SK-N-SH (cell line): ENCODE data around the gene SUGT1. TPM values are rescaled to one million over a fixed set of nuclear protein-coding genes. Genes with fewer than 3 reads are reported as not detected.
"Not testable (repeated sequence)": the region's sequence is repeated elsewhere in the genome, so short reads cannot be mapped to it uniquely, and the experiment has no call there.

ENCODE experiments used
- CTCF ChIA-PET: fragments of 300-600, 350-600 bp; formaldehyde crosslinking; extraction: SDS; loops from one replicate; lab custom pipeline; 2021; lab: Yijun Ruan, JAX
- POLR2A ChIA-PET: fragments of 350-600 bp; sonication (Branson Sonifier 250); formaldehyde crosslinking; extraction: SDS; loops from one replicate; lab custom pipeline; 2020; ENCODE audit warnings: antibody characterized with exemption, inconsistent platforms; lab: Yijun Ruan, JAX
- DNase-seq: peaks from one replicate; pipeline ENCODE4 v3.0.0; 2012
- H2AFZ ChIP-seq: fragments of 200-600 bp; sonication (generic); 2 replicates; pipeline ENCODE4 v1.8.1; 2016; ENCODE audit warnings: antibody characterized with exemption, mild to moderate bottlenecking, low read depth
- H3F3A ChIP-seq: fragments of 200-600 bp; sonication (generic); replicated peaks from 2 replicates; pipeline ENCODE3; 2016; ENCODE audit warnings: antibody characterized with exemption, mild to moderate bottlenecking; ENCODE audit not compliant: insufficient read depth
- H3K27ac ChIP-seq, 2 experiments: fragments of 200-500 bp in 1 of 2; fragments of 200-600 bp in 1 of 2; sonication (Bioruptor generic) in 1 of 2; sonication (generic), shearing (Covaris generic) in 1 of 2; 2 replicates each; pipeline versions ENCODE4 v1.5.1 to v1.6.1; 2014 to 2016; ENCODE audit warnings: low read depth in 2 of 2, inconsistent platforms in 1 of 2, low read length in 1 of 2, mild to moderate bottlenecking in 1 of 2, mixed read lengths in 1 of 2
- H3K27me3 ChIP-seq: fragments of 200-600 bp; sonication (generic), shearing (Covaris generic); 2 replicates; pipeline ENCODE4 v1.6.1; 2016; ENCODE audit warnings: mixed run types; ENCODE audit not compliant: insufficient read depth
- H3K36me3 ChIP-seq, 2 experiments: fragments of 200-500 bp in 1 of 2; fragments of 200-600 bp in 1 of 2; sonication (Bioruptor generic) in 1 of 2; sonication (generic) in 1 of 2; replicated peaks in 1 of 2; 2 replicates each; pipeline versions ENCODE3 to v1.5.1; 2014 to 2016; ENCODE audit warnings: low read length in 1 of 2, mild to moderate bottlenecking in 1 of 2; ENCODE audit not compliant: insufficient read depth in 2 of 2, control insufficient read depth in 1 of 2
- H3K4me1 ChIP-seq, 2 experiments: fragments of 200-500 bp in 1 of 2; fragments of 200-600 bp in 1 of 2; sonication (Bioruptor generic) in 1 of 2; sonication (generic), shearing (Covaris generic) in 1 of 2; 2 replicates each; pipeline versions ENCODE4 v1.5.1 to v1.6.1; 2014 to 2016; ENCODE audit warnings: low read depth in 1 of 2, low read length in 1 of 2, mixed run types in 1 of 2; ENCODE audit not compliant: insufficient read depth in 2 of 2, control insufficient read depth in 1 of 2
- H3K4me2 ChIP-seq: fragments of 200-600 bp; sonication (generic), shearing (Covaris generic); 2 replicates; pipeline ENCODE4 v1.6.1; 2017; ENCODE audit warnings: mixed run types
- H3K4me3 ChIP-seq, 2 experiments: fragments of 200-500 bp in 1 of 2; fragments of 200-600 bp in 1 of 2; sonication (Bioruptor generic) in 1 of 2; sonication (generic), shearing (Covaris generic) in 1 of 2; 2 replicates each; pipeline versions ENCODE4 v1.5.1 to v1.8.1; 2014 to 2016; ENCODE audit warnings: low read depth in 2 of 2, inconsistent platforms in 1 of 2, low read length in 1 of 2, mild to moderate bottlenecking in 1 of 2, mixed read lengths in 1 of 2, moderate library complexity in 1 of 2
- H3K79me2 ChIP-seq: fragments of 200-600 bp; sonication (generic); 2 replicates; pipeline ENCODE4 v1.8.1; 2017; ENCODE audit warnings: mild to moderate bottlenecking; ENCODE audit not compliant: insufficient read depth
- H3K9ac ChIP-seq: fragments of 200-600 bp; sonication (generic); 2 replicates; pipeline ENCODE4 v1.6.1; 2017; ENCODE audit warnings: mixed run types
- H3K9me2 ChIP-seq: fragments of 200-600 bp; sonication (generic); 2 replicates; pipeline ENCODE4 v1.6.1; 2017; ENCODE audit warnings: mixed run types
- H3K9me3 ChIP-seq: fragments of 200-600 bp; sonication (generic); 2 replicates; pipeline ENCODE4 v1.6.1; 2017; ENCODE audit warnings: mixed run types, mild to moderate bottlenecking, moderate library complexity
- H4K20me1 ChIP-seq: fragments of 200-600 bp; sonication (generic); 2 replicates; pipeline ENCODE4 v1.6.1; 2017; ENCODE audit warnings: mild to moderate bottlenecking, mixed run types; ENCODE audit not compliant: insufficient read depth
- CHD2 ChIP-seq: fragments of 150-350 bp; IDR thresholded peaks from 2 replicates; pipeline ENCODE4 v1.6.1; 2018; ENCODE audit warnings: low read length; ENCODE audit not compliant: partially characterized antibody
- GABPA ChIP-seq: IDR thresholded peaks from 2 replicates; pipeline ENCODE4 v1.4.0; 2012; ENCODE audit warnings: low read depth, mild to moderate bottlenecking
- GATA2 ChIP-seq: sonication (generic); formaldehyde crosslinking; IDR thresholded peaks from 2 replicates; pipeline ENCODE4 v1.5.0; 2020; ENCODE audit warnings: mild to moderate bottlenecking, missing genetic modification reagents
- IRF3 ChIP-seq: fragments of 150-350 bp; IDR thresholded peaks from 2 replicates; pipeline ENCODE4 v1.6.1; 2016; ENCODE audit warnings: mild to moderate bottlenecking, low read depth, low read length
- MAX ChIP-seq: IDR thresholded peaks from 2 replicates; pipeline ENCODE4 v1.4.0; 2012; ENCODE audit warnings: low read depth
- MEF2A ChIP-seq: IDR thresholded peaks from 2 replicates; pipeline ENCODE4 v1.4.0; 2012; ENCODE audit warnings: low read depth, borderline replicate concordance
- RAD21 ChIP-seq: IDR thresholded peaks from 2 replicates; pipeline ENCODE4 v1.6.1; 2012; ENCODE audit warnings: mild to moderate bottlenecking, low read length
- RCOR1 ChIP-seq: fragments of 150-350 bp; IDR thresholded peaks from 2 replicates; pipeline ENCODE4 v1.6.1; 2017; ENCODE audit warnings: antibody characterized with exemption, low read length
- REST ChIP-seq: IDR thresholded peaks from 2 replicates; pipeline ENCODE4 v1.6.1; 2012; ENCODE audit warnings: mild to moderate bottlenecking, low read depth, low read length, moderate library complexity
- SIN3A ChIP-seq: IDR thresholded peaks from 2 replicates; pipeline ENCODE4 v1.6.1; 2012; ENCODE audit warnings: low read depth, mild to moderate bottlenecking, low read length, moderate library complexity, borderline replicate concordance
- USF1 ChIP-seq: IDR thresholded peaks from 2 replicates; pipeline ENCODE4 v1.4.0; 2012; ENCODE audit warnings: low read depth, borderline replicate concordance
- YY1 ChIP-seq: IDR thresholded peaks from 2 replicates; pipeline ENCODE4 v1.4.0; 2012; ENCODE audit warnings: low read depth, mild to moderate bottlenecking
- ZBTB33 ChIP-seq: IDR thresholded peaks from 2 replicates; pipeline ENCODE4 v1.4.0; 2012; ENCODE audit warnings: low read depth, borderline replicate concordance
- whole genome bisulfite sequencing: methylation state at CpG from one replicate; pipeline ENCODE4 v1.1.6; 2017; ENCODE audit warnings: low lambda C conversion rate; 5-methylcytosine and 5-hydroxymethylcytosine counted together
- polyA plus RNA-seq, 3 experiments: library from polyadenylated mRNA; depleted of rRNA; stranded (reverse); fragments of >200 nt; gene quantifications; 2 replicates each; pipeline ENCODE4 v1.2.3, GENCODE V29; 2012

Gene SUGT1
- polyA plus RNA-seq, 1 of the 3 experiments (the other 2 are of a cell fraction): 18.6 TPM

- Histone ChIP-seq H3F3A (peaks cover 7% of the 10 kb centered on the region), H3K4me1 (no peaks in the 10 kb centered on the region; a peak in 2 of 4 replicates), H3K27me3 (no peaks in the 10 kb centered on the region), H4K20me1 (no peaks in the 10 kb centered on the region), H3K4me3 (no peak overlapping the region), H3K4me2 (no peak overlapping the region), H3K36me3 (peaks cover 38 to 58% of the 10 kb centered on the region in 2 experiments), H2AFZ (no peak overlapping the region), H3K9me2 (no peaks in the 10 kb centered on the region), H3K9me3 (no peaks in the 10 kb centered on the region), H3K27ac (no peak overlapping the region), H3K79me2 (peaks cover 5% of the 10 kb centered on the region; the same call in 1 of the 2 replicates), H3K9ac (no peak overlapping the region)
- TF ChIP-seq MAX (no peak), RAD21 (no peak), GATA2 (CRISPR knock-in tag) (peak; percentile 21; the same call in 1 of the 2 replicates), RCOR1 (peak; percentile 75; the same call in 1 of the 2 replicates), GABPA (no peak), SIN3A (no peak)
- DNase-seq: peak; percentile 12
- ChIA-PET POLR2A (no interaction called here), CTCF (interaction anchor here (0.8 to 2.7 kb wide), 5 partner anchors 9 to 168 kb away, joined by 3 to 11 read pairs (median 5); no protein-coding TSS in a partner anchor)
- WGBS: 100% methylated on average over 1 of the region's 1 CpG
Measured at GRCh38 chr13:52677823-52678222, 25.2 kb downstream of the SUGT1 start.

GRCh38 chr13:52685806-52686205, 33.2 kb downstream of the SUGT1 start:
- H3K9me2 ChIP-seq, H3K9ac ChIP-seq, H3K4me2 ChIP-seq, DNase-seq, H3K9me3 ChIP-seq, H3K79me2 ChIP-seq, H4K20me1 ChIP-seq, H3K27ac ChIP-seq, H3K27me3 ChIP-seq, H3F3A ChIP-seq, H2AFZ ChIP-seq, POLR2A ChIA-PET, H3K4me3 ChIP-seq, H3K4me1 ChIP-seq: not testable (repeated sequence)
- 95% methylated on average over 9 of the region's 9 CpGs for WGBS
- CTCF ChIA-PET: interaction anchor here (2.3 kb wide), 1 partner anchor 466 kb away, joined by 5 read pairs; no protein-coding TSS in a partner anchor
- H3K36me3 ChIP-seq: peaks cover 26 to 47% of the 10 kb centered on the region in 2 experiments

- Histone ChIP-seq H3F3A (no peaks in the 10 kb centered on the region), H3K4me1 (no peaks in the 10 kb centered on the region), H3K27me3 (no peaks in the 10 kb centered on the region), H4K20me1 (no peaks in the 10 kb centered on the region), H3K4me3 (no peak overlapping the region), H3K4me2 (no peak overlapping the region), H3K27ac (no peak overlapping the region), H2AFZ (no peak overlapping the region), H3K9me3 (no peaks in the 10 kb centered on the region), H3K79me2 (no peaks in the 10 kb centered on the region), H3K9ac (no peak overlapping the region), H3K36me3 (peaks cover 27 to 52% of the 10 kb centered on the region in 2 experiments), H3K9me2 (no peaks in the 10 kb centered on the region)
- POLR2A ChIA-PET: no interaction called here
- CTCF ChIA-PET: interaction anchor here (1.8 to 2.3 kb wide), 2 partner anchors 9 to 465 kb away, joined by 5 to 7 read pairs; no protein-coding TSS in a partner anchor
- 99% methylated on average over 4 of the region's 4 CpGs for WGBS
- no peak for DNase-seq
- TF ChIP-seq YY1 (no peak), CHD2 (no peak), REST (no peak), USF1 (no peak), ZBTB33 (no peak), MEF2A (no peak), IRF3 (no peak), RAD21 (no peak)
Measured at GRCh38 chr13:52686376-52686775, 33.7 kb downstream of the SUGT1 start.
